Right kidney (tissue), 1 donor: Measurements from ENCODE around the gene SND1.

Experiments used
- DNase-seq: peaks from one replicate; pipeline ENCODE4 v3.0.0-alpha.2; 2016

SND1 gene

DNA sequence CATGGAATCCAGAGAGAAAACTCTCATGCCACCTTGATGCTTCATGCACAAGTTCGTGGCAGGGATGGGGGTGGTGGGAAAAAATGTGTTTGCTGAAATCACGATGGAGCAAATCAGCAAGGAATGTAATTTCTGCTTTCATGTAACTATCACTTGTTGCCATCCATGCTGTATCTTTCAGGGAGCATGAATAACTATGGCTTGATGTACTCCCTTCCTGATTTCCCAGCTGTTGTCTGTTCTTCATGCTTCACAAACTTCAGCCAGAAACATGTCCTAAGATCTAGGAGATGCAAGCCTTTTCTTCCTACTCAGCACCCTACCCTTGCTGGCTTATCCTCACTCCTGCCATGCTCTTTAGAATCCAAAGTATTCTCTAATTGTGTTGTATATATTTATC is 315.3 kb downstream of the SND1 start:
- DNase-seq = no peak

DNA sequence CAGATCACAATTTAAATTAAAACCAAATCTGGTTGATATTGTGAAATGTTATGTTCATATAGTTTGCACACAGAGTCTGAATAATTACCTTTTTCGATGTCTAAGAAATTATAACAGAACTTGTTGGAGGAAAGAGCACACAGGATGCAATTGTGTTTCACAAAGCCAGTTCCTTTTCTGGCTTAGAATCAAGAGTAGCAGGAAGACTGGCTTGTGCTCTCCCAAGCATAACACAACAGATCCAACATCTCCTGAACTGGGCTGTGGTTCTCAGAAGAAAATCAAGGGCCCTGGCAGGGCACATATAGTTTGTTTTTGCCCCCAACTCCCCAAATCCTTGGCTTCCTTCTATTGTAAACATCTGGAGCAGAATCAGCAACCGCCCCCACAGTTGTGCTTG is 316.6 kb downstream of the SND1 start:
- no peak for DNase-seq

DNA sequence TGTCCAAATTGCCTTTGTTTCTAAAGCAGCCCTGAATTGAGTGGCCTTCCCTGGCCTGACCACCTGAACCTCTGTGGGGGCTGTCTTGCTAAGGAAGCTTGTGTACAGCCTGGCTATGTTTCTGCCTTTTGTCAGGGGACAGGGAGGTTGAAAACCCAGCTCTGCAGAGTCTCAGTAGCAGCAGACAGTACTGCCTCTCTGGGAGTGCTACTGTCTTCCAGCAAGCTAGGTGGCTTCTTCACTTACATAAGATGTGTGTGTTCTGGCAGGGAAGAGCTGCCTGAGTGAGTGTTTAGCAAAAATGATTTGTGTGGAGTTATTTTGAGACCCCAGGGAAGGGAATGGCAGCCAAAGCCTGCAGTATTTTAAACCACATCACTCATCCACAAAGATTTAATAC is 321.8 kb downstream of the SND1 start:
- DNase-seq = no peak

DNA sequence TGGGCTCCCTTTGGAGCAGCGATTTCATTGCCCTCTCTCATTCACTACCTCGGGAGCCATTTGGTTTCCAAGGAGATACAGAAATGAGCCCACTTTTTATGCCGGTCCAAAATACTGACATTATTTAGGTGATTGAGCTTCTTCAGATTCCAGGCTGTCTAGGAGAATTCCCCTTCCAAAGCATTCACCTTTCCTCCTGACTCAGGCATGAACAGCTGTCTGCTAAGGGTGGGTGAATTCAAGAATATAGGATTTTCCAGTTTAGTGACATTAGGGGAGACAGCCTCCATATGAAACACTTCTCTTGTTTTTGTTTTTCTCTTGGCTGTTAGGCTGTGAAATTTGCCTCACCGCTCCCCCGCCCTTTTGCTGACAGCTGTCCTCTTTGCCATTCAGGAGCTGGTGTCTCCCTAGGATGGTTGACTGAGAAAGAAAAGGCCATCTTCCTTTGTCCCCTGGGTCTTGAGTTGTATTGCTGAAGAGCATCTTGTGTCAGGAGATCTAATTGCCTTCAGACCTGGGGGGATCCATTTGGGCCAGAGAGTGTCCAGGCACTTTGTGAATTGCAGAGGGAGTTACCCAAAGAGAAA is 322.5 kb downstream of the SND1 start:
- DNase-seq = no peak

DNA sequence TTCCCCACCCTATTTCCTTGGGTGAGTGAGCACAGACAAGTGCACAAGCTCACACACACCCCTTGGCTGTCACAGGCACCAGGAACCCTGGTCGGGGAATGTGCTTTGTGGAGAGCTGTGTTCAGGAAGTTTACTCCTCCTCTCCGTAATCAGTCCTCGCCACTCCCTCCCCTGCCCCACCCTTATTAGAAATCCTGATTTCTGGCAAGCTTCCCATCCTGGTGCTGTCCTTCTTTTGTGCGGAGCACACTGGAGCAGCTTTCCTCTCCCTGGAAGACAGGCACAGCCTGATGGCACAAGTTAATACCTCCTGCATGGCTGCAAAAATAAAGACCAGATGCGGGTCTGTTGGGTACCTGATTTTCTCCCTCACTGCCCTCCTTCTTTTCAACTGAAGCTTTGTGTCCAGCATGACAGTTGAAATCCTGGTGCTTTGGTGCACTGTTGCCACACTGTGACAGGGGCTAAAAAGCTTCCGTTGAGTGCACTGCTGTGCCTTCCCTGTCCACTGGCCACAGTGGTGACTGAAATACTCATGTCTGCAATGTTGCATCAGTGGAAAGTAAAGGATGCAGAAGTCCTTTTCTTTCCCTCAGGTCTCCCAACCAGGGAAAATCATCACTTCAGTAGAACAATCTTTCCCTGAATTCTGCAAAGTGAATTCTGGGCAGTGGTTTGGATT is 324.2 kb downstream of the SND1 start:
- no peak for DNase-seq

DNA sequence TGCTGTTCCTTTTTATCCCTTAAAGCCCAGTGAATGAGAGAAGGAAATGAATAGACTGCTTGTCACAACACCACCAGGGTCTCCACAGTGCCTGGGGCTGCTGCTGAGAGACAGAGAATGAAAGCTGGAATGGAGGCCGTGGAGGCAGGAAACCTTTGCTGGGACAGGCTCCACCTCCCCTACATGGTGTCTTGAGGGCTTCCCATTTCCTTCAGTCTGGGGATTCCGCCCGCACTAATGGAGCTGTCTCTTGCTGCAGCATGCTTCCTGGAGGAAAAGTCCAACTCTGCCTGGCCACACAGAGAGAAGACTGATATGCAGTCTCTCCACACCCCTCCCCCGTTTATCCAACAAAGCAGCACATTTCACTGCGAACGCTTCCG is 324.7 kb downstream of the SND1 start:
- no peak for DNase-seq

DNA sequence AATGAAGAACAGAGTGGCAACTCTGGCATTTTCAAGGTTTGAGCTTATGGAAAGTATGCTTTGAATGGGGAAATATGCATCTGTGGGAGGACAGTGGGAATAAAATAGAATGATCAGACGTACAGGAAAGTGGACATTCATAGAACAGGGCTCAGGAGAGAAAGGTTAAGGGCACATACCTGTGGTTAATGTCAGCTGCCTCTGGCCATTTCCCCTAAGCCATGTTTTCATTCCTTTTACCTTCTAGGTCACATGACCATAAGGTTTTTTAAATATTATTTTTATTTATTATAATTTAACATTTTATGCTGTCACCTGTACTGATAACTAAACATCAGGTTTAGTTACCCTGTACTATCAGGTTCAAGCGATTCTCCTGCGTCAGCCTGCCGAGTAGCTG is 326.4 kb downstream of the SND1 start:
- no peak for DNase-seq

DNA sequence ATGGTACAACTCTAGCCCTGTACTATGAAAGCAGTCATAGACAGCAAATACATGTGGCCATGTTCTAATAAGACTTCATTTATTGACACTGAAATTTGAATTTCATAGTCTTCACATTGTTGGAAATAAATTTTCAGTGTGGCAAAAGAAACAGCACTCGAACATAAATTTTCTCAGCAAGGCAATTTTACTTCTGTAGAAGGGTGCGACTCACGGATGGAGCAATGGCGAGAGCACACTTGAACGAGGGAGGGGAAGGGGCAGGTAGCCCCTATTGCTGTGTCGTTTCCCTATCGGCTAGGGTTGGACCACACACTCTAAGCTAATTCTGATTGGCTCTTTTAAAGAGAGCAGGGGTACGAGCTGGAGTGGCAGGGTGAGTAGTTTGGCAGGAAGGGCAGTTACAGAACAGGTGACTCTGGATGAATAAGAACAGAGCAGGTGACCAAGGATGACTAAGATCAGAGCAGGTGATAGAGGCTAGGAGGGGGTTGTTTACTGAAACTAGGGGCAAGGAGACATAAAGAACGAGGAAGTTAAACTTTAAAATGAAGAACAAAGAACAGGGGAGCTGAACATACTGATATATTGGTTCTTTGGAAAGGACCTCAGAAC is 327.2 kb downstream of the SND1 start:
- no peak for DNase-seq

DNA sequence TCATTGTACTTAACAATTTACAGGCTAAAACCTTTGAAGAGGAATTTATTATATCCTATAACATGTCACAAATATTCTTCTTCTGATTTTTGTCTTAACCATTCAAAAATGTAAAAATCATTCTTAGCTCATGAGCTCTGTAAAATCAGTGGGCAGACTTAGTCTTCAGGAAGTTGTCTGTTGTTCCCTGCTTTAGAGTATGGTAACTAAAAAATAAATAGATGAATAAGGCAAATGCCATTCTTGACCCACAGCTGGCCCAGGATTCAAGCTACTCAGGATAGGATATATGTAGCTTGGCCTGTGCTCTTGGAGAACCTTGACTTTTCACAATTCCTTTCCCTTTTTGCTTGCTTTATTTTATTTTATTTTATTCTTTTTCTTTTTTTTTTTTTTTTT is 327.7 kb downstream of the SND1 start:
- no peak for DNase-seq

DNA sequence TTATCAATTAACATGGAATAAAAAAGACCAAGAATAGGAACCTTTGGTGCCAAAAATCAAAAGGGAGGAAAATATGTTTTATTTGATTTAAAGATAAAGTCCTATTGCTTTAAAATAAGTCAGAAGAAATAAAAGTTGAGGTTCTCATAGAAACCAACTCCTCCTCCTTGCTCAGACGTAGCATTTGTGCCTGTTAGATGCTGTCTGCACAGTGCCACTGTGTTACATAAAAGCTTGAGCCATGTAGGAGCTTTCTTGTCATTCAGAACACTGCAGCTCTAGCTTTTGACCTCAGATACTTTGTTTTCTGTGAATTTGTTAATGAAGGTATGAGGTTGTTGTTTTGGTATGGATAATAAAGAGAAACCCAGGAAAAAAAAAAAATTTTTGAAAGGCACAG is 328.9 kb downstream of the SND1 start:
- DNase-seq = no peak

DNA sequence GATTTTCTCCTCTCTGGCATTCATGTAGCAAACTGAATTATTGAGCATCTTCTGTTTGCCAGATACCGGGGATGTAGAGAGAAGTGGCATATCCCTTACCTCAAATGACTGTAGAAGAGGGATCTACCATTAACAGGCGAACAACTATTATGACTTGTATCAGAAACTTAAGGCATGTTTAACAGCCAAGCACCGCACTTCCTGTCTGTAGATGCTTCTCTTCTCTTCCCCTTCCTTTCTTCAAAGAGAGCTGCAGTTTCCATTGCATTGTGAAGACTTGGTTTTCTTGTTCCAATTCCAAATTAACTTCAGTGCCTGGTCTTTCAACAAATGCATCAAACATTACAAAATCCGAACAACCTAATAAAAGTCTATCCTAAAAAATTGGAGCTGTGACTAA is 330.0 kb downstream of the SND1 start:
- no peak for DNase-seq

DNA sequence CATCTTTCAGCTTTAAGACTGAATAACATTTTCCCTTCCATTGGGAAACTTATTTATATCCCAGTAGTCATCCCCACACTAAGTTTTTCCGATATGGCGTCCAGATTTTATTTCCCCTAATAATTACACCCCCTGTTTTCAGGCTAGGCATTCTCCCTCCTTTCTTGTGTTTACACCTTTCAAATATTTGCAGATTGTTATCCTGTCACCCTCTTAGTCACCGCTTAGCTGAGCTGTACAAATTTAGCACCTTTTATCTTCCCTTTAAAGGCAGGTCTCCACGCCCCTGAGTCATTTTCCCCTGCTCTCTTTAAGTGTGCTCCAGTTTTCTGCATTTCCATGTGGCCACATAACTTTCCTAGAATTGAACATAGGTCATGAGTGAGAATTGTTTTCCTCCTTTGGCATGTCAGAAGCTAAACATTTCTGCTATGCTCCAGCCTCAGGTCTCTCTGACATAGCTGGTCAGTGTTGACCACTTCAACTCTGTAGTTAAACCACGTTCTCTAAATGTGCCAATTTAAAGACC is 331.9 kb downstream of the SND1 start:
- no peak for DNase-seq

DNA sequence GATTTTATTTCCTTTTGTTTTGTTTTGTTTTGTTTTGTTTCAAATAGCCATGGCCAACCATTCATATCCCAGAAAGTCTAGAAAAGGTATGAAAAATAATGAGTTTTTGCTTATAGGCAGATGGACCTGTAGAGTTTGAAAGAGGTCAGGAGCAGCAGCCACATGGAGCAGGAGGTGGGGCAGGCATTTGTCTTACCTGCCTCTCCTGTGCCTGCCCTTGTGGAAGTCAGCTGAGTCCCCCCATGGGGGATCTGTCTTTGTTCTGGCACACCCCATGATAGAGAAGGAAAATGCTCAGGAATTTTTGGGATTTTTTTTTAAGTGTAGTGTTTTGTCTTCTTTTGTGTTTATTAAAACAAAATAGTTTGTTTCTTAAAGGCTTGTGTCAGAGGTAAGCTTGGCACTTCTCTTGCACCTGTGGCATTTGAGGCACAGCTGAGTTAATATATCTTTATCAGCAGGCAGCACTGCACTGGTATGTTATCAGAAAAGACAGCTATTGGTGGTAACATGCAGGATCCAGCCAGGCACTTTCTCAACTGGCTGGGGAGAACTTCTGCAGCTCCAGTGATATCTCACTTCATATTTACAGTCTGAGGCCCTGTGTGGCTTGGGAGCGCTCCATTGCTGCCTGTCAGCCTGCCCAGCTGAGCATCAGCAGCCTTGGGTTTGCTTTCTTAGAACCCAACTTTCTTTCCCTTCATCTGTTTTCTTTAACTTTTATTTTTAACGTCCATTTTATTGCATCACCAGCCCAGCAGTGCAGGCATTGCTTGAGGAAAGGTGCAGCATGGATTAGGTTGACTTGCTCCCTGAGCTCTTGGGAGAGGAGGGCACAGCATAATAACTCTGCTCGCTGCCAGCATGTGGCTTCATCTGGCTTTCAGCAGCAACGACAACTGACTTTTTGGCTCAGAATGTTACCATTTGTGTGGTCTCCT is 334.9 kb downstream of the SND1 start:
- no peak for DNase-seq

DNA sequence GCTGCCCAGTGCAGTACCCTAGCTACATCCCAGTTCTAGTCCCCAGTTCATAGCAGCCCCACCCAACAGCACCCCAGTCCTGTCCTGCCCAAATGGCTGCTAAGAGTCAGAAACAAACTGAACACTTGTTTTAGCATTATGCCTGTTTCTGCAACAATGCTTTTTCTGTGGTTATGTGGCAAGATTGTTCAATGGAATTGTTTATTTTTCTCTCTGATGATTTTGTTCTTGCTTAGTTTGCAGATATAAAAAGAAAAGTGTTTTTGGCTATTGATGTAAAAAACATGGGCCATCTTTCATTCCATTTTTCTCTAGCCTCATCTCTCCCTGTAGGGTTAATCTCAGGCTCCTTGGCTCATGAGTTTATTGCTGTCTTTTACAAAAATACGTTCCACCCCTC is 336.8 kb downstream of the SND1 start:
- DNase-seq = no peak

DNA sequence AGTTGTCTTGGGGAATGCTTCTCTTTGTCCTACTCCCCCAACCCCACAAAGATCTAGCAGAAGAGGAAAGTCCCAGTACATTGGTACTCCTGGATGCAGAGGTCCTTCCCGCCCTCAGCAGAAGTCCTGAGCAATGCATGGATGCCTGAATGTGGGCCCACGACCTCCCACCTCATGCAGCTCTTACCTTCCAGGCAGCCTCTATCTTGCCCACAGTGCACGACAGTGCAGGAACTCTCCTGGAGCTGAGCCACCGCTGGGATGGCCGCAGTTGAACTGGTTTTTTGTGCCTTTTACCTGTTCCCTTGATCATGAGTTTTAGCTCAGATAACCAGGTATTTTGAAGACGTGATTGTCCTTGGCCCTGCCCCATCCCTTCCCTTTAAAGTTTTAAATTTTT is 341.3 kb downstream of the SND1 start:
- DNase-seq = no peak

DNA sequence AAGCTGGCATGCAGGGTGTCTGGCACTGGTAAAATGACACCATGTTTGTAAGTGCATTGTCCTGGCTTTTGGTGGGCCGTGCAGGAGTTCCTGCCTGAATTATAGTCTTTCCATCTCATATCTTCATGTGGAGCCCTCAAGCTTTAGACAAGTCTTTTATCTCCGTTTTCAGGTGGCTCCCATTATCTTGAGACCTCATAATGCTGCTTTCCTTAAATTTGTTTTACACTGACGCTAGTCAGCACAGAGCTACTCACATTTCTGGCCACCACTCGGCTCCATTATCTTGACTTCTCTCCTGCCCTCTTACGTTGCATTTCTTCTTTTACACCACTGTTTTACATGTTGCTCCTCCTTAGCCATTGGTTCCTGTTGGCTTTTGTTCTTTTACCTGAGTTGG is 342.0 kb downstream of the SND1 start:
- DNase-seq = no peak

DNA sequence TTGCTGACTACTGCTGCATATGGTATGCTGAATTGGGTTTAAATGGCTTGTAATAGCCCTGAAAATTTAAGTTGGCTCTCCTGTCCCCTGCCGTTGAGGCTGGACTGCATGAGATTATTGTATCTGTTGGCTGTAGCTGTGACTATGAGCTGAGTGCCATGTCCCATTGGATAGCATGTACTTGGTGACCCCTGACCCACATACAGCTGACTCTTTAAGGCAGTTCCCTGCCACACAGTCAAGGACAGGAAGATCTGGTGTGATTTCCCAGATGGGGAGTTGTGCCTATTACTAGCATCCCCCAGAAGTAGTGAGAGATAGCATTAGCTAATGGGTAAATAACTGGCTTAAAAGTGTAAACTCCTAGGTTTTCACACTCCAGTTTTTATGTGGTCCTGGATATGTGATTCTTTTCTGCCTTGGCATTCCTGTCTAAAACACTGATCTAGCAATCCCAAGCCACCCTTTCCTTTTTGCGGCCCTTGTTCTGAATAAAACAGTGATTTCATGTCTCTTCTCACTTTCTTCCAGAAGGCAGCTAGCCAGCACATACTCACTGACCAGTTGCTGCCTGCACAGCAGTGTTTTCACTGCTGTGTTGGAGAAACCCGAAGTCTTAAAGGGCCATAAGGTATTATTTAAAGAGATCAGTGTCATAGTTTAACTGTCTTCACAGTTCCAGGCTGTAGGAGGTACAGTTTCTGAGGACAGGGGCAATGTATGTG is 343.3 kb downstream of the SND1 start:
- no peak for DNase-seq

DNA sequence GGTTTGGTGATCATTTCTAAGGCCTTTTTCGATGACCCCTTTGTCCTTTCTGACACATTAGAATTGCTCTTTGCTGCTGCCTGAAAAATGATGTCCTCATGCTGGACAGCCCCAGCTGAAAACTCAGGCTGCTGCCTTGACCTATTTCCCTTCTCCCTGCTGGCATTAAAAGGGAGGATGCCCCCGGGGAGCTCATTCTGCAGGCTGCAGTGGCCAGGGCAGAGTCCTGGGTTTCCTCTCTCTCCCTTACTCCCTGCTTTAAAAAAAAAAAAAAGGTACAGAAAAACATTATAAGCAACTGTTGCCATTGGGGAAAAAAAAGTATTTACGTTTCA is 343.9 kb downstream of the SND1 start:
- no peak for DNase-seq

DNA sequence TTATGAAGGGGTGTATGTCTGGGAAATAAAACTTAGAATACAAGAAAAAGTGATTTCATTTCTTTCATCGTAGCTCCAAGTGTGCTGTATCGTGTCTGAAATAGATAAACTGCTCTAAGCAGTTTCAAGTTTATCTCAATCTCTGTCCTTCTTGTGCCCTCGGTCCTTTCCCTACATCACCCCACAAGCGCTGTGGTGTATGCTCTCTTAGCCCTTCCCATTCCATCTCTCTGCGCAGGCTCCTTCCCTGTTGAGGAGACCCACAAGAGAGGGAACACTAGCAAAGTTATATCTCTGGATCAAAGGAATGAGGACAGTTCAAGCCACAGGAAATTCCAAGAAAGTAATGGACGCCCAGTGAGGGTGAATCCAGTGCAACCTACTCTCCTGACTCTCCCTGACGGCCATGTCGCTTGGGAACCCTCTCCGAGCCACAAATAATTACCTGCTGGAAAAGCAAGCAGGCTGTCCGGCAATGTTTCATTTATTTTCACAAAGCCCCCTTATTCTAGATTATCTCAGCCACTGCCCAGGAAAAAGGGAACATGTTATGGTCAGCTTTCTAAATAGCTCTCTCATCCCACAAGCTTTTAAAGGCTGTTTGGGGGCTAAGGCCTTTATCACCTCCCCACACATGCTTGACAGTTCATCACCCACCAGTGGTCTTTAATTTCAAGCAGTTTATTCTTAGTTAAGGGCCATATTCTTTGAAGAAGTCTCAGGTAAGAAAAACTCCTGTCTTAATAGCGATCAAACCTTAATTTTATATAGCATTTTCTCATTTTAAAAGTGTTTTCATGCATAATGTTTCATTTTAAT is 344.5 kb downstream of the SND1 start:
- no peak for DNase-seq

DNA sequence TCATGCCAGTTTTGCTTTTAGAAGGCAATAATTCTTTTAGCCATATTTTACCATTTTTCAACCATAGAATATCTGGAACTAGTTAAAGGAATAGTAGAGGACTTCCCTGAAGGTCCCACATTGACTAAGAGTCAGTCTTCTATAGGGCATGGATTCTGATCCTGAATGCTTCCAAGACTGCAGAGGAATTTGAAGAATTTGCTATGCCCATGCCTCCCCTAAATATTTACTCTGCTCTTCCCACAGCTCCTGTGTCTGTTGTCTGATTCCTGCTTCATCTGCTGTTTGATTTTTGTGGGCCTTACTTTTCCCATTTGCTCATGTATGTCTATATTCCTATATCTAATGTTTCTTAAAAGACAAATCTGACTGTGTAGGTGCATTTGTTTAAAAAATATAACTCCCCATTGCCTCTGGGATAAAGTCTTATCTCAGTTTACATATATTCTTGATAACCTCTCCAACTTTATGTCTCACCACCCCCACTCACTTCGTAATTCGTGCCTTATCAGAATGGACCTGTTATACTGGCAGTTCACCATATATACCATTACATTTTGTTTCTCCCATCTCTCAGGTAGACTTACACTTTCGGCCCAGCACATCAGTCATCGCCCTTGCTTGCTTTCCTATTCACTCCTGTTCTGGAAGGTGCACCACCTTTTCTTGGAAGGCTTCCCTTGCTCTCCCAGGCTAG is 345.4 kb downstream of the SND1 start:
- no peak for DNase-seq

DNA sequence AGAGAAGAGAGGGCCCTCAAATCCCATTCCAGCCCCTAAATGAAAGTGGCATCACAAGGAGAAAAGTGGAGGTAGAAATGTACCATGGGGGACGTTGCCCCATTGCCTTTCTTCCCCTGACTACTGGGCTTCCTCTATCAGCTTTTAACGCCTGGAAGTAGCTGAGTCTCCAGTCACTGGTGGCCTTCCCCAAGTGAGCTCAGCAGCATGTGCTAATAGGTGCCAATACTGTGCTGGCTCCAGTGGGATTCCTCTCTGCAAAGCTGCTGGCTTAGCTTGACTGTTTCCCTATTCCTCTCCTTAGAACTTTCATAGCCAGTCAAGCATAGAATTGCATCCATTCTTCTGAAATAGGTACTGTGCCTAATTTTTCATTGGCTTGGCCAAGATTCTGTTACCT is 346.7 kb downstream of the SND1 start:
- no peak for DNase-seq
